ENCODE measurements around the gene CENPS. TPM values are rescaled to one million over a fixed set of nuclear protein-coding genes. Genes with fewer than 3 reads are reported as not detected.

Gene CENPS
- total and polyA plus RNA-seq, 2 of the 8 experiments (the other 6 are each of a cell fraction or from before 2014, with no cell fraction given), result 7.8 to 20.3 TPM

GRCh38 chr1:10430216-10431069 is at the start of gene CENPS (continued):
- TF ChIP-seq HDAC2 (IDR thresholded peaks at IDR 0.05; ENCODE audit: borderline replicate concordance in 1 of 2, low read depth in 2 of 2, low read length in 2 of 2), result peak in 1 of 2 experiments; percentile 82; a peak in 1 of 4 replicates
- TF ChIP-seq, protein P1, sequence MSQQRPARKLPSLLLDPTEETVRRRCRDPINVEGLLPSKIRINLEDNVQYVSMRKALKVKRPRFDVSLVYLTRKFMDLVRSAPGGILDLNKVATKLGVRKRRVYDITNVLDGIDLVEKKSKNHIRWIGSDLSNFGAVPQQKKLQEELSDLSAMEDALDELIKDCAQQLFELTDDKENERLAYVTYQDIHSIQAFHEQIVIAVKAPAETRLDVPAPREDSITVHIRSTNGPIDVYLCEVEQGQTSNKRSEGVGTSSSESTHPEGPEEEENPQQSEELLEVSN (IDR thresholded peaks at IDR 0.05), result peak; percentile 98

All from H1 (cell line).